Measurements from ENCODE around the gene PCSK7.

GRCh38 chr11:117180020-117180419 lies 51.9 kb downstream of the PCSK7 start:
- no peak for TF ChIP-seq CTCF (IDR thresholded peaks at IDR 0.05)
- TF ChIP-seq POLR2A (IDR thresholded peaks at IDR 0.05): no peak

Measured in body of pancreas (tissue), 4 donors.